ENCODE data around the gene HSD17B12. TPM values are rescaled to one million over a fixed set of nuclear protein-coding genes. Genes with fewer than 3 reads are reported as not detected.

The HSD17B12 gene
- total RNA-seq, 2 experiments from 2014 or later, result 70.9 to 138 TPM

- no TSS peak for BruUV-seq (replicated peaks)
- CTCF ChIA-PET (ENCODE audit: unreplicated experiment), result no interaction called here
Measured at GRCh38 chr11:43823316-43823715, 142.8 kb downstream of the HSD17B12 start.

GRCh38 chr11:43823851-43824250 is 143.3 kb downstream of the HSD17B12 start:
- H3K36me3 ChIP-seq (ENCODE audit: insufficient read depth, low read length), result peaks cover 44% of the 10 kb centered on the region
- no peak overlapping the region for H3K4me3 ChIP-seq (ENCODE audit: low read depth, low read length, poor library complexity, severe bottlenecking)
- no peak for TF ChIP-seq EZH2phosphoT487 (IDR thresholded peaks at IDR 0.05; ENCODE audit: borderline replicate concordance, low read depth, low read length)
- no peak for TF ChIP-seq CTCF (conservative IDR thresholded peaks at IDR 0.05; ENCODE audit: low read length)
- BruUV-seq (replicated peaks), result no TSS peak
- no peaks in the 10 kb centered on the region for H3K4me1 ChIP-seq (ENCODE audit: insufficient read depth, low read length, poor library complexity, severe bottlenecking)
- H3K9me2 ChIP-seq (ENCODE audit: insufficient read depth, low read length), result no peaks in the 10 kb centered on the region
- ChIA-PET CTCF (ENCODE audit: unreplicated experiment) (no interaction called here), POLR2A (no interaction called here)
- H3K4me2 ChIP-seq (ENCODE audit: low read length), result no peak overlapping the region
- intact Hi-C loops (cut with micrococcal nuclease; ENCODE audit: unreplicated experiment), result no loop called here
- H3K79me2 ChIP-seq (ENCODE audit: insufficient read depth, low read depth, low read length), result no peaks in the 10 kb centered on the region
- DNase-seq (ENCODE audit: low spot score), result no peak
- no peaks in the 10 kb centered on the region; the same call in 1 of the 2 replicates for H3K9me3 ChIP-seq (ENCODE audit: low read length)
- H3K27ac ChIP-seq (ENCODE audit: low read depth, low read length, poor library complexity, severe bottlenecking), result no peak overlapping the region
- no peak overlapping the region for H2AFZ ChIP-seq (ENCODE audit: low read length)
- H4K20me1 ChIP-seq (ENCODE audit: insufficient read depth, low read length), result no peaks in the 10 kb centered on the region

More at GRCh38 chr11:43823316-43823715, 142.8 kb downstream of the HSD17B12 start:
- no peaks in the 10 kb centered on the region for H3K79me2 ChIP-seq (ENCODE audit: insufficient read depth, low read depth, low read length)
- TF ChIP-seq EZH2phosphoT487 (IDR thresholded peaks at IDR 0.05; ENCODE audit: borderline replicate concordance, low read depth, low read length) (no peak), CTCF (conservative IDR thresholded peaks at IDR 0.05; ENCODE audit: low read length) (no peak)
- intact Hi-C loops (cut with micrococcal nuclease; ENCODE audit: unreplicated experiment), result no loop called here
- H3K9me2 ChIP-seq (ENCODE audit: insufficient read depth, low read length), result no peaks in the 10 kb centered on the region
- no peaks in the 10 kb centered on the region for H3K4me1 ChIP-seq (ENCODE audit: insufficient read depth, low read length, poor library complexity, severe bottlenecking)
- no peak overlapping the region for H2AFZ ChIP-seq (ENCODE audit: low read length)
- H3K4me3 ChIP-seq (ENCODE audit: low read depth, low read length, poor library complexity, severe bottlenecking), result no peak overlapping the region
- no peaks in the 10 kb centered on the region for H4K20me1 ChIP-seq (ENCODE audit: insufficient read depth, low read length)
- POLR2A ChIA-PET, result no interaction called here
- H3K36me3 ChIP-seq (ENCODE audit: insufficient read depth, low read length), result peaks cover 50% of the 10 kb centered on the region
- no peaks in the 10 kb centered on the region; the same call in 1 of the 2 replicates for H3K9me3 ChIP-seq (ENCODE audit: low read length)
- H3K4me2 ChIP-seq (ENCODE audit: low read length), result no peak overlapping the region
- no peak for DNase-seq (ENCODE audit: low spot score)
- no peak overlapping the region for H3K27ac ChIP-seq (ENCODE audit: low read depth, low read length, poor library complexity, severe bottlenecking)

GRCh38 chr11:43825217-43825816 is 144.8 kb downstream of the HSD17B12 start:
- Histone ChIP-seq H3K79me2 (ENCODE audit: insufficient read depth, low read depth, low read length) (no peaks in the 10 kb centered on the region), H3K9me3 (ENCODE audit: low read length) (no peaks in the 10 kb centered on the region), H3K4me1 (ENCODE audit: insufficient read depth, low read length, poor library complexity, severe bottlenecking) (no peaks in the 10 kb centered on the region), H3K36me3 (ENCODE audit: insufficient read depth, low read length) (peaks cover 31% of the 10 kb centered on the region), H3K4me3 (ENCODE audit: low read depth, low read length, poor library complexity, severe bottlenecking) (no peak overlapping the region), H2AFZ (ENCODE audit: low read length) (no peak overlapping the region), H4K20me1 (ENCODE audit: insufficient read depth, low read length) (no peaks in the 10 kb centered on the region), H3K27ac (ENCODE audit: low read depth, low read length, poor library complexity, severe bottlenecking) (no peak overlapping the region), H3K4me2 (ENCODE audit: low read length) (no peak overlapping the region), H3K9me2 (ENCODE audit: insufficient read depth, low read length) (no peaks in the 10 kb centered on the region)
- DNase-seq (ENCODE audit: low spot score), result peak; percentile 4
- CTCF ChIA-PET (ENCODE audit: unreplicated experiment), result no interaction called here
- no TSS peak for BruUV-seq (replicated peaks)
- TF ChIP-seq EZH2phosphoT487 (IDR thresholded peaks at IDR 0.05; ENCODE audit: borderline replicate concordance, low read depth, low read length), result no peak
- TF ChIP-seq CTCF (conservative IDR thresholded peaks at IDR 0.05; ENCODE audit: low read length), result peak; percentile 82
- intact Hi-C loops (cut with micrococcal nuclease; ENCODE audit: unreplicated experiment), result no loop called here
- POLR2A ChIA-PET, result interaction anchor here (0.7 to 1.4 kb wide), 7 partner anchors 10 to 1231 kb away, joined by 3 to 4 read pairs (median 3); no protein-coding TSS in a partner anchor

Data from OCI-LY7 (cell line).